ENCODE results near the gene SLC9A7. TPM values are rescaled to one million over a fixed set of nuclear protein-coding genes. Genes with fewer than 3 reads are reported as not detected.

SLC9A7 gene
- total RNA-seq, 1 experiment from 2014 or later, result 13.1 TPM

GRCh38 chrX:46610070-46610658 is 148.8 kb downstream of the SLC9A7 start:
- Histone ChIP-seq H3K27ac (ENCODE audit: low read depth, low read length, poor library complexity, severe bottlenecking) (no peak overlapping the region), H3K36me3 (ENCODE audit: insufficient read depth, low read length, poor library complexity, severe bottlenecking) (no peaks in the 10 kb centered on the region), H3K9me3 (ENCODE audit: low read depth, low read length, poor library complexity, severe bottlenecking) (no peaks in the 10 kb centered on the region), H3K27me3 (replicated peaks; ENCODE audit: insufficient read depth, low read depth, low read length, poor library complexity) (no peaks in the 10 kb centered on the region), H3K4me1 (ENCODE audit: insufficient read depth, low read length, poor library complexity, severe bottlenecking) (no peaks in the 10 kb centered on the region), H3K4me3 (ENCODE audit: low read depth, low read length, poor library complexity, severe bottlenecking) (no peak overlapping the region)
- CTCF ChIA-PET, result no interaction called here
- DNase-seq (ENCODE audit: low spot score), result no peak
- intact Hi-C loops (cut with micrococcal nuclease; ENCODE audit: unreplicated experiment), result no loop called here
- no peak for TF ChIP-seq CTCF (conservative IDR thresholded peaks at IDR 0.05; ENCODE audit: low read depth, low read length)
- TF ChIP-seq EZH2 (IDR thresholded peaks at IDR 0.05; ENCODE audit: borderline replicate concordance, low read depth, low read length, poor library complexity, severe bottlenecking), result no peak
- POLR2A ChIA-PET (ENCODE audit: low non-redundant PET), result no interaction called here
- BruUV-seq (replicated peaks), result no TSS peak

- DNase-seq (ENCODE audit: low spot score), result no peak
- intact Hi-C loops (cut with micrococcal nuclease; ENCODE audit: unreplicated experiment), result no loop called here
- Histone ChIP-seq H3K4me3 (ENCODE audit: low read depth, low read length, poor library complexity, severe bottlenecking) (no peak overlapping the region), H3K36me3 (ENCODE audit: insufficient read depth, low read length, poor library complexity, severe bottlenecking) (no peaks in the 10 kb centered on the region), H3K27me3 (replicated peaks; ENCODE audit: insufficient read depth, low read depth, low read length, poor library complexity) (no peaks in the 10 kb centered on the region), H3K9me3 (ENCODE audit: low read depth, low read length, poor library complexity, severe bottlenecking) (no peaks in the 10 kb centered on the region), H3K4me1 (ENCODE audit: insufficient read depth, low read length, poor library complexity, severe bottlenecking) (no peaks in the 10 kb centered on the region), H3K27ac (ENCODE audit: low read depth, low read length, poor library complexity, severe bottlenecking) (no peak overlapping the region)
- TF ChIP-seq CTCF (conservative IDR thresholded peaks at IDR 0.05; ENCODE audit: low read depth, low read length) (no peak), EZH2 (IDR thresholded peaks at IDR 0.05; ENCODE audit: borderline replicate concordance, low read depth, low read length, poor library complexity, severe bottlenecking) (no peak)
- ChIA-PET POLR2A (ENCODE audit: low non-redundant PET) (no interaction called here), CTCF (no interaction called here)
- no TSS peak for BruUV-seq (replicated peaks)
Observed at GRCh38 chrX:46607916-46608315, 151.0 kb downstream of the SLC9A7 start.

GRCh38 chrX:46602468-46603102 is 156.3 kb downstream of the SLC9A7 start:
- BruUV-seq (replicated peaks), result no TSS peak
- no peak for DNase-seq (ENCODE audit: low spot score)
- Histone ChIP-seq H3K9me3 (ENCODE audit: low read depth, low read length, poor library complexity, severe bottlenecking) (no peaks in the 10 kb centered on the region), H3K4me3 (ENCODE audit: low read depth, low read length, poor library complexity, severe bottlenecking) (no peak overlapping the region), H3K36me3 (ENCODE audit: insufficient read depth, low read length, poor library complexity, severe bottlenecking) (no peaks in the 10 kb centered on the region), H3K27me3 (replicated peaks; ENCODE audit: insufficient read depth, low read depth, low read length, poor library complexity) (no peaks in the 10 kb centered on the region), H3K27ac (ENCODE audit: low read depth, low read length, poor library complexity, severe bottlenecking) (no peak overlapping the region), H3K4me1 (ENCODE audit: insufficient read depth, low read length, poor library complexity, severe bottlenecking) (no peaks in the 10 kb centered on the region)
- TF ChIP-seq CTCF (conservative IDR thresholded peaks at IDR 0.05; ENCODE audit: low read depth, low read length) (no peak), EZH2 (IDR thresholded peaks at IDR 0.05; ENCODE audit: borderline replicate concordance, low read depth, low read length, poor library complexity, severe bottlenecking) (no peak)
- intact Hi-C loops (cut with micrococcal nuclease; ENCODE audit: unreplicated experiment), result no loop called here
- CTCF ChIA-PET, result no interaction called here
- POLR2A ChIA-PET (ENCODE audit: low non-redundant PET), result interaction anchor here (0.6 kb wide), 1 partner anchor 938 kb away, joined by 3 read pairs; no protein-coding TSS in a partner anchor

Measured in A673 (cell line).